Measurements from ENCODE around the gene BTNL3.

The BTNL3 gene

GRCh38 chr5:181047921-181048320, 59.3 kb downstream of the BTNL3 start:
- DNase-seq: no peak

DNA sequence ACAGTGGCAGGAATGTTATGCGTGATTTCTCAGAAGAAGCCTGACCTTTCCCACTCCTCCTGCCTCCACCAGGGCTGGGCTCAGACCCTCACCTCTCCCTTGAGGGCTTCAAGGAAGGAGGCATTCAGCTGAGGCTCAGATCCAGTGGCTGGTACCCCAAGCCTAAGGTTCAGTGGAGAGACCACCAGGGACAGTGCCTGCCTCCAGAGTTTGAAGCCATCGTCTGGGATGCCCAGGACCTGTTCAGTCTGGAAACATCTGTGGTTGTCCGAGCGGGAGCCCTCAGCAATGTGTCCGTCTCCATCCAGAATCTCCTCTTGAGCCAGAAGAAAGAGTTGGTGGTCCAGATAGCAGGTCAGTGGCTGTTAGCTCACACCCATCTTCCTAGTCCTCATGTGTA, 61.4 kb downstream of the BTNL3 start:
- no peak for DNase-seq

- DNase-seq: no peak
These were observed 63.4 kb downstream of the BTNL3 start for GRCh38 chr5:181051841-181052671.

DNA sequence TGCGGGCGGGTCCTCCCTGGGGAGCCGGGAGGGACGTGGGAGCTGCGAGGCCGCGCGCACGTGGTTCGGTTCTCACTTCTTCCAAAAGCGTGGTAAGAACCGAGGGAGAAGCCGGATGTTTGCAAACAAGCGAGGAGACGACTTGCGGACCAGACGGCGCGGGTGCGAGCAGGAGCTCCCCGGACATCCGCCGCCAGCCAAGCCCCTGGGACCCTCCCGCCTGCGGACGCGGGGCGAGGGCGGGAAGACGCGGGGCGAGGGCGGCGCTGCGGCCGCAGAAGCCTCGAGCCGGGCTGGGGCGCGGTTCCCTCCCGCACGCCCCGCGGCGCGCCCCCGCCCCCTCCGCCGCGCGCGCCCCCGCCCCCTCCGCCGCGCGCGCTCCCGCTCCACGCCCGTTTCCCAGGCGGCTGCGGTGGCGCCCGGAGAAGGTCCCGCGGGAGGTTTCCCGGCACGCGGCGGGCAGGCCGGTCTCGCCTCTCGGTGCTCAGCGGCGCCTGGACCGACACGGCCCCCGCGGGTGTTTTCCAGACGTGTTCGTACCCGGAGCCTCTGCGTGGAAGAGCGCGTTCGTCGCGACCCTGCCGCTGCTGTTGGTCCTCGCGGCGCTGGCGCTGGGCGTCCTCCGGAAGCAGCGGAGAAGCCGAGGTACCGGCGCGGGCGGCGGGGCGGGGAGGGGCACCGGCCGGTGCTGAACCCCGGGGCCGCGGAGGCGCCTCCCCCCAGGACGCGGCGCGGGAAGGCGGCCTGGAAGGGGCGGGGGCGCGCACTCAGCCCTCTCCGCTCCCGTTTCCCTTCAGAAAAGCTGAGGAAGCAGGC, 64.2 kb downstream of the BTNL3 start:
- DNase-seq: no peak

DNA sequence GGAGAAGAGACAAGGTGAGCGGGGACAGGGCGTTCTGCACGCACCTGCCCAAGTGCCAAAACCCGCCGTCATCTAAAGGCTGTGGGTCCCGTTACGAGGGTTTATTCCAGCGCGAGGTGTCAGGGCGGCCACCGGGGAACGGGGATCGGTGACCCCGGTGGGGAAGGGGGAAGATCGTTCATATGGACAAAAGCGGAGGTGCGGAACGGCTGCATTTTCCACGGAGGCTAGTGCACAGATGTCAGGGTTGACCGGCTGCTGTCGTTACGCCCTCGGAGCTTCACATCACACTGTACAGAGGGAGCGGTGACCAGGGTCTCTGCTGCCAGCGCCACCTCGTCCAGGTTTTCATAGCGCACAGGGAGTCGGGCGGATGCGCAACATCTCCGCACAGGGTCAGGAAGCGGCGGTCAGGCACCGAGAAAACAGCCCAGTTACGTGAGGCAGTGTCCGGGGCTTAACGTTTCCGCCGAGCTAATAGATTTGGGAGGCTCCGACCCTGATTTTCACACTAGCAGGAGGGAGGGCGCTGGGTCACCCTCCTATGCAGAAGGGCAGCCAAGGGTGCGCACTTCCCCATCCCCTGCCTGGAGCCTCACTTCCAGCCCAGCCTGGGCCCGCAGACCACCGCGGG, 65.0 kb downstream of the BTNL3 start:
- DNase-seq: no peak

- DNase-seq: no peak
These were observed 65.5 kb downstream of the BTNL3 start for GRCh38 chr5:181054138-181054537.

DNA sequence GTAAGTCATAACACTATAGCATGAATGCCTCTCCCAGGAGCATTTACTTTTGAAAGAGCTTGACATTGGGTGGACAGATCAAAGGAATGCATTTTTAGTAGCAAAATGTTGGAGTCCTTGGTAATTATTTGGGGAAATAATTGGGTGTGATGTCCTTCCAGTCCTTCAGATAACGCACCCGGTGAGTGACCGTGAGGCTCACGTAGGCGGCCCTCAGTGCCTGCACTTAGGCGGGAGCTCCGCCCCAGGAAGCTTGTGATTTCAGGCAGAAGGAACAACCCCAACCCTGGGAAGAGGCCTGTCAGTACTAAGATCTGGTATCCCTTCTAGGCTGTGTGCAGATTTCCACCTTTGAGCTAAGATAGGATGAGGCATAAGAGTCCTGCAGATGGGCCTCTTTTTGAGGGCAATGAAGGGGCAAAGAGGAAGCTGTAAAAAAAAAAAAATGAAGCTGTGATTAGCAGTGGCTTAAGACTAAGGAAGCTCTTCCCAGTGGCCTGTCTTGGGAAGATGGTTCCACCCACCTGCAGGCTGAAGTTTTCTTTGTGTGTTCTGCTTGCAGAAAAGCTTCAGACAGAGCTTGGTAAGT, 66.3 kb downstream of the BTNL3 start:
- no peak for DNase-seq
